ENCODE data around the gene HAUS3. TPM values are rescaled to one million over a fixed set of nuclear protein-coding genes. Genes with fewer than 3 reads are reported as not detected.

Gene HAUS3
- total and polyA plus RNA-seq, 3 donors from 2014 or later, result 13.8 to 44.0 (median 40.1) TPM

- no peak for TF ChIP-seq CTCF (IDR thresholded peaks at IDR 0.05)
- TF ChIP-seq POLR2A (IDR thresholded peaks at IDR 0.05), result no peak
- WGBS, 2 donors, result 68 to 82% methylated on average over 32 of the region's 32 CpGs
- peak; percentile 69 for DNase-seq
- Histone ChIP-seq H3K36me3 (ENCODE audit: low read depth, missing control alignments) (no peaks in the 10 kb centered on the region), H3K27me3 (no peaks in the 10 kb centered on the region), H3K4me1 (peaks cover 54% of the 10 kb centered on the region), H3K9me3 (no peaks in the 10 kb centered on the region), H3K27ac (peak overlapping the region; percentile 93 to 98), H3K4me3 (no peak overlapping the region)
- intact Hi-C loops (cut with DNase I; ENCODE audit: low total_unique reads), result no loop called here
Observed at GRCh38 chr4:2254665-2255500, 13.0 kb upstream of the HAUS3 start.

- Histone ChIP-seq H3K9me3 (no peaks in the 10 kb centered on the region), H3K36me3 (ENCODE audit: low read depth, missing control alignments) (no peaks in the 10 kb centered on the region), H3K27me3 (no peaks in the 10 kb centered on the region), H3K27ac (no peak overlapping the region), H3K4me3 (no peak overlapping the region), H3K4me1 (peaks cover 40% of the 10 kb centered on the region)
- peak; percentile 10 for DNase-seq
- TF ChIP-seq POLR2A (IDR thresholded peaks at IDR 0.05), result no peak
- WGBS, 2 donors, result 73 to 85% methylated on average over 26 to 32 of the region's 32 CpGs
- intact Hi-C loops (cut with DNase I; ENCODE audit: low total_unique reads), result no loop called here
Observed at GRCh38 chr4:2253160-2254084, 11.5 kb upstream of the HAUS3 start.

GRCh38 chr4:2252530-2253091 lies 10.7 kb upstream of the HAUS3 start:
- TF ChIP-seq CTCF (IDR thresholded peaks at IDR 0.05), result no peak
- no peak for TF ChIP-seq POLR2A (IDR thresholded peaks at IDR 0.05)
- WGBS, 2 donors, result 63 to 79% methylated on average over 5 to 11 of the region's 12 CpGs
- intact Hi-C loops (cut with DNase I; ENCODE audit: low total_unique reads), result no loop called here
- Histone ChIP-seq H3K9me3 (no peaks in the 10 kb centered on the region), H3K4me1 (peaks cover 32% of the 10 kb centered on the region), H3K27me3 (no peaks in the 10 kb centered on the region), H3K4me3 (no peak overlapping the region), H3K27ac (no peak overlapping the region), H3K36me3 (ENCODE audit: low read depth, missing control alignments) (no peaks in the 10 kb centered on the region)
- DNase-seq, result no peak

- no peak for TF ChIP-seq POLR2A (IDR thresholded peaks at IDR 0.05)
- TF ChIP-seq CTCF (IDR thresholded peaks at IDR 0.05), result no peak
- H3K36me3 ChIP-seq (ENCODE audit: low read depth, missing control alignments), result no peaks in the 10 kb centered on the region
- H3K9me3 ChIP-seq, result no peaks in the 10 kb centered on the region
- no peak overlapping the region for H3K27ac ChIP-seq
- H3K4me1 ChIP-seq, result peaks cover 25% of the 10 kb centered on the region
- peak; percentile 12 for DNase-seq
- 91 to 95% methylated on average over 7 to 16 of the region's 16 CpGs for WGBS, 2 donors
- no peak overlapping the region for H3K4me3 ChIP-seq
- no peaks in the 10 kb centered on the region for H3K27me3 ChIP-seq
- intact Hi-C loops (cut with DNase I; ENCODE audit: low total_unique reads), result no loop called here
Observed at GRCh38 chr4:2251795-2252529, 10.0 kb upstream of the HAUS3 start.

Data from testis (tissue), 3 donors.